ENCODE results near the gene RBM8A.

Gene RBM8A

DNA sequence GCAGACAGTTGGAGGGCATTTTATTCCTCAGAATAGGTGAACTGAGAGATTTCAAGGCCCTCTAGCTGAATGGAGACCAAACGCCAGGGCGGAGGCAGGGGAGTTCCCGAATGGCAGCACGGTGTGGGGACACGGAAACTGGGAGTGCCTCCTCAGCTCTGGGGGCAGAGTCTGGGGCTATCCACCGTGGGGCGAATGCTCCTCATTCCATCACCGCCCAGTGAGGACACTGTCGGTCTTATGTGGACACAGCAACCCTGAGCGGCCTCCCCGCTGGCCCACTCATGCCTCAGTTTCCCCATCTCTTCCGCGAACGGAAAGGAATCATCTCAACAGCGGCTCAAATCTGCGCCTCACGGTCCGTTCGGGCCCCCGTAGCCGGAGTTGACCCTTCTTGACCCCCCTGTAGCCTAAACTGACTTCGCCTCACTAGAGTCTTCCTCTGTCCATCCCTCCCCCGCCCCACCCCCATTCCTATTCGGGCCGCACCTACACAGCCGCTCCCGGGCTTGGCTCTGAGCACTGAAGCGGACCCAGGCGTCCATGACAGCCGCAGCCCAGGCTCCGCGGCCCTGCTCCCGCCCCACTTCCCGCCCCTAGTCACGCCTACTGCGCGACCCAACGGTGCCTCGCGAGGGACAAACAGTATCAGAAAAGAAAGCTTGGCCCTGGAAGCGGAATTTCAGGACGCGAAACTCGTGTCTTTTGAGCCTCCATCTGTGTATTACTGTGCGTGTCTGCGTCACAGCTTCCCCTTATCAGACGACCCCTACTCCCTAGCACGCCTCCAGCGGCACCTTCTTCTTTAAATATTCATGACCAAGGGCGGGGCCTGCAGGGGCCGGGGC is 8.9 kb downstream of the RBM8A start, which contains the start of gene PEX11B:
Gene PEX11B, minus strand, starts transcription at position 574 of the 848 bp plus-strand sequence. Its CDS starts 29 bp downstream, at position 545.
- peak; percentile 83 to 87 (median 86) for DNase-seq (ENCODE audit: low read depth in 3 of 3)

DNA sequence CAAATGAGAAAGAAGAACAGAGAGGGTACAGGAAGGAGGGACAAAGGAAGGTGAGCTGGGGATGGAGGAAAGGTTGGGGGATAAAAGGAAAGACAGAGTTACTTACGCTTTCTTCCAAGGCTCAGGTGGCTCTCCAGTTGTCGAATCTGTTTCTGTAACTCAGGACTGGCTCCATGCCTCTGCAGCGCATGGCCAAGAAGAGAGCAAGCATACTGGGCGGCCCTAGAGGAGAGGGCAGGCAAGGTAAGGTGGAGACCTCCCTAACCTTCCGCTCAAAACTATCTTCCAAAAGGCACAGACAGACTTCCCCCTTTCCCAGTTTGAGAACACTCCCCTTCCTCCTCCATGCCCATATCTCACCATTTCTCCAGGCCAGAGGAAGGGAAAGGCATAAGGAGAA is 9.7 kb downstream of the RBM8A start:
- no peak for DNase-seq (ENCODE audit: low read depth in 3 of 3)

DNA sequence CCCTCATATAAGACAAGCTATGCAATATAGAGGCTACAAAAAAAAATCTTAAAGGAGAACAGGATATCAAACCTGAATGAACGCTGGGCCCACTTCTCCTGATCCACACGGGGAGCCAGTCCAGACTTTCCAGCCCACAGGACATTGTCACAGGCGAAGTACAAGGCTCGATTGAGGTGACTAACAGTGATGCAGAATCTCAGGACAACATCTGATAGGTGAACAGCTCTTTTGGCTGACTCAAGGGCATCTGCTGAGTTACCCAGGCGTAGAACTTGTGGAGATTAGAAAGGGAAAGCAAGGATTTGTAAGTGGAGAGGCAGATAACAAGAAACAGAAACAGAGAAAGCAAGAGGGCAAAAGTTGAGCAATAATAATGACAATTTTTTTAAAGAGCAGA is 10.5 kb downstream of the RBM8A start:
- no peak for DNase-seq (ENCODE audit: low read depth in 3 of 3)

GRCh38 chr1:145912128-145912641 is 15.1 kb downstream of the RBM8A start:
- no peak for DNase-seq (ENCODE audit: low read depth in 3 of 3)

- DNase-seq (ENCODE audit: low read depth in 3 of 3) = no peak
Observed at GRCh38 chr1:145908653-145909052, 18.6 kb downstream of the RBM8A start.

DNA sequence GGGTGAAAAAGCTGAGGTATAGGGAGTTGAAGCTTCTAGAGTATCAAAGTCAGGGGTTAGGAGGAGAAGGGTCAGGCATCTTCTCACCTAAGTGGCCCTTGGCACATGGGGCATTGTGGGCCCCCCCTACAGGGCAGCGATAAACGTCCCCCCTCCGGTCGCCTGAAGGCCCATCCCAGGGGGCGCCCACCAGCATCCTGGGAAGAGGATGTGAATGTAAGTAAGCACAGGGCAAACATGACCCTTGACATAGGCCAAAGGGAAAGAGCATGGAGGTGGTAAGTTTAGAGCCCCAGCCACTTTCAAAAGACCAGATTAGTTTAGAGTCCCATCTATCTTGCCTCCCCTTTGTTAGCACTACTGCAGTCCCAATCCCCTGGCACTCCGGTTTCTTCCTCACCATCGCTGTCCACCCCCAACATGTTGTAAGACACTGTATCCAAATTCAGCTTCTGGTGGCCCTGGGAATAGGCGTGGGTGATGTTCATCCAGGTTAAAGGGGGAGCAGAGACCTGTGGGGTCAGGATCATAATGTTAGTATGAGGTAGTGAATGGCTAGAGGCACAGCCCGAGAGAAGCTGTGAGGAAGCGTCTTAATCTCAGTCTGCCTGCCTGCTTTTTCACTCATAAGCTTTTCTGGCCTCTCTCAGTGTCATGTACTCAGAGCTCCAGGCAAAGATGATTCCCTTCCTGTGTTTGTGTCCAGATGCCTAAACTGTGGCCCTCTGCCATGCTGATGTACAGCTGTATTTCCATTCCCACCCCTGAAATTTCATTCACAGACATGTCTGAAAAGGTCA is 20.1 kb downstream of the RBM8A start:
- DNase-seq (ENCODE audit: low read depth in 3 of 3) = no peak

DNA sequence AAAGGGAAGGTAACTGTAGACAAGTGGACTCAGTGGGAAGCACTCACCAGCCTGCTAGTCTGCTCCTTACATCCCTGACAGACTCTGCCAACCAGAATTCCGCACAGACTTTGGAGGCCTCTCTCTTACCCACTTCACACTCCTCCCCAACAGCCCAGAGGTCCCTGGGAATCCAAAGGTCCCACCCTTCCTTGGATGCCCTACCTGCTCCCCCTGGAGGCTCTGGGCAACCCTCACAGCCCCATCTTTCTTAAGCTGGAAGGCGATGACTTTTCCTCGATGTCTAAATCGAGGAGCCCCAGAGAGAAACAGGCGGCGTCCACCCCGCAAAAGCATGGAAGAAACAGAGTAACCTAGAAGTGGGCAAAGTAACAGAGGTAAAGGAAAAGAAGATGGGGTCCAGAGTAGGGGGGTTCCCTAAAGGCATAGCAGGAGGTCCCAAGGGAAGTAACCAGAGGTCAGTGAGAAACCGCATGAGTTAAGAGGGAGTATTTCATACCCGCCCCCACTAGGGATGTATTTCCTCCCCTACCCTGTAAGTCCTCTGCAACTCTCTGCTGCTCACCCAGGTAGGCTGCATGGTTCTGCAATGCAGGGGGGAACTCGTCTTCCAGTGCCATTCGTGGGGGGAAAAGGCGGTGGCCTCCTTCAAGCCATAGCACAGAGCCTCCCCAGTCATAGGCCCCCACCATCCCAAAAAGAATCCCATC is 25.8 kb downstream of the RBM8A start:
- no peak for DNase-seq (ENCODE audit: low read depth in 3 of 3)

- DNase-seq (ENCODE audit: low read depth in 3 of 3) = no peak
Observed at GRCh38 chr1:145898756-145899155, 28.5 kb downstream of the RBM8A start.

DNA sequence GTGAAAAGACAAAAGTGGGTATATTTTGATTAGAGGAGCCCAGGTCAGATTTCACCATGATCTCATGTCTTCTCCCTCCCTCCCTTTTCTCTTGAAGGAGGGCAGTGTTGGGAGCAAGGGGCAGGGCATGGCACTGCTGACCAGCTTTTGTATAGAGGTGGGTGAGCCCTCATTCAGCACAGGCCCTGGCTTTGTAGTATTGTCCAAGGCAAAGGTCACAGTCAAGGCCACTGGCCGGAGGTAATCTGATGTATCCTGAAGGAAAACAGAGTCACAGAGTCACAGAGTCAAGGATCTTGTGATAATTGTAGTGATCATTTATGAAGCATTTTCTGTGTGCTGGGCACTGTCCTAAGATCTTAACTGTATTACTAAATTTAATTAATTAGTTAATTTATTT is 29.3 kb downstream of the RBM8A start:
- no peak for DNase-seq (ENCODE audit: low read depth in 3 of 3)

DNA sequence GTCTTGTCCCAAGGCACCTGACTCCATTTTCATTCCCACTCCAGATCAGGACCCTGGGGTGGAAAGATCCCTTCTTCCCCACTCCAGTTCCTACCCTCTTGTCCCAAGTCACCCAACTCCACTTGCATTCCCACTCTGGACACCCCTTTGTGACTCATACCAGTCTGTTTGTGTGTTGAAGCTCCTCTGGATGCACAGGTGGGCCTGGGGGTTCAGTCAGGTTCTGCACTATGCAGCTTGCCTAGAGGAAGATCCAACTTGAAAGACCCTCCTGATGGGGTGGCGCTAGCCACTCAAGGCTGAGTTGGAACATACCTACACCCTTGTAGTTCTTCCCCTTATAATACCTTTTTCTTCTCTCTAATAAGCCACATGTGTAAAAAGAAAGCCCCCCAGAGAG is 31.8 kb downstream of the RBM8A start:
- no peak for DNase-seq (ENCODE audit: low read depth in 3 of 3)

GRCh38 chr1:145893306-145894055 is 33.8 kb downstream of the RBM8A start:
- no peak for DNase-seq (ENCODE audit: low read depth in 3 of 3)

GRCh38 chr1:145892486-145893087 is 34.7 kb downstream of the RBM8A start:
- DNase-seq (ENCODE audit: low read depth in 3 of 3) = no peak

DNA sequence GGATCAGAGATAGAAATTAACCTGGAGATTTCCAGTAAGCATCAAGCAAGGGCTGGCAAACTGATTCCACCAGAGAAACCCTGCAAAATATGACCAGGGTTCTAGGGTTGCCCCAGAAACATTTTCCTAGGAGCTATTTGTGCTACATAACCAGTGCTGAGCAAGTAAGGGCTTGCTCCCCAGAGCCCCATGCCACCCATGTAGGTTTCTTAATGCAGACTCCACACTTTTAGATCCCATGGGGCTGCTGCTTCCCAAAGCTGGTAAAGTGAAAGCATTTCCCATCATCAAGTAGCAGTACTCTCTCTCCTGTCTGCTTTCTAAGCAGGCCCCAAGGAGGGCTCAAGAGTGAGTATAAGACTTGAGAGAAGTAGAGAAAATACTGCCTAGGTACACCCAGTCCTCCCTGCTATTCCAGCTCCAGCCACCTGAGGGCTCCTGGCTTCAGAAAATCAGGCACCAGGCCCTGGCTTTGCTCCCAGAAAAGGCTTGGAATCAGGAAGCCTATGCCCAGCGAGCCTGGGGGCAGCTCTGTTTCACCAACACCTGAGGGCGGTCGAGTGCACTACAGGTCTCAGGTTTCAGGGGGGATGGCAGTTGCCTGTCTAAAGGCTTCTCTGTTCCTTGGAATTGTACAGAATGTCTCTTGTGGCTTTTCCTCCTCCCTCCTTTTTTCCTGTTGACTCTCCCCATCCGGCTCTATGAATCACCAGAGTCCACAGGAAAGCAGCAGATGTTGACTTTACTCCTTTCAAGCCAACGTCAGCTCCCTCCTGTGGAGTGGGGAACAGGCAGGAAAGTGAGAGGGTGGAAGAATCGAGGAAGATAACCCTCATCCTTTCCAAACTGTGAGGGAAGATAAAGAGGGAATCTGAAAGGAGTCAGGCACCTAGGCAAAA is 35.4 kb downstream of the RBM8A start:
- DNase-seq (ENCODE audit: low read depth in 3 of 3) = peak in 2 of 3 experiments; percentile 21 to 26

DNA sequence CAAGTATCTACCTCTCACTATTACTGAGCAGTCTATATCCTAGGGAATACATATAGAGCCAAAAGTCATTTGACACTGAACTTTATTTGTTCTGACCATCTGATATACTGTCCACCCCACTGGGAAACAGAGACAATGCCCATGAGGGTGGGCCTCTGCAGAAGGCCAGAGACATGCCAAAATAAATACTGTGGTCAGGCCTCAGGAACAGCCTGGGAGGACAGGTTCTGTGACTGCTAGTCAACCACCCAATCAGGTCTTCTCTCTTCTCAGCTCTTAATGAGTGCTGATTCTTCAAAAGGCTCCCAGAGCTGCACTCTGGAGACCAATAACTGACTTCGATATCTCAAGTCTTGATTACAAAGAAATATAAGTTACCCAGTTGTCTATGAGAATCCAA is 36.1 kb downstream of the RBM8A start:
- DNase-seq (ENCODE audit: low read depth in 3 of 3) = no peak

GRCh38 chr1:145889722-145890121 is 37.6 kb downstream of the RBM8A start:
- DNase-seq (ENCODE audit: low read depth in 3 of 3) = no peak

DNA sequence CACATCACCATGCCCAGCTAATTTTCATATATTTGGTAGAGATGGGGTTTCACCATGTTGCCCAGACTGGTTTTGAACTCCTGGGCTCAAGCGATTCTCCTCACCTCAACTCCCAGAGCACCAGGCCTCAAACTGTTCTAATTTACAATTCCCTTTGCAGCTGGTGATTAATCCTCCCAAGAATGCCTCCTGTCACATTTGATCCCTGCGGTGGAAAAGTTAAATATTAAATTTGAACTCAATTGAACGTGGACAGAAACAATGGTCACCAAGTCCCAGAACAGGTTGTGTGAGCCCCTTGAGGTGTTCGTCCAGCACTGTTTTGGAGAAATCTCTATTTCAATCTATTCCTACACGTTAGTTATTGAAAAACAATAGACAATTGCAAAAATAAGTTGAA is 39.7 kb downstream of the RBM8A start:
- DNase-seq (ENCODE audit: low read depth in 3 of 3) = no peak

DNA sequence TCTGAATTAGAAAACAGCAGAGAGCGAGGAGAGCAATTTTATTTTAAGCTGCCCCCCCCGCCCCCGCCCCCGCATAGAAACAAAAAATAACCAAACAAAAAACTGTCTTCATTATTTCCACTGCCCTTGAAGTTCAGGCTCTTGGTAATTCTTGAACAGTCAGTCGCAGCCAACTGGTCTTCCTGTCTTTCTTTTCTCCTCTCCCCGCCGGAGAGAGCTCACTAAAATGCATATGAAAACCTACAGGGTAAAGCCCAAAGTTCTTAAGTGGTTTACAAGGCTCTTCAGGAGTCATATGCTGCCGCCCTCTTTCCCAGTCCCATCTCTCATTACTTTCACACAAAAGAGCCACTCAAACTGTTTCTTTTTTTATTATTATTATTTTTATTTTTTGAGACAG is 40.5 kb downstream of the RBM8A start:
- no peak for DNase-seq (ENCODE audit: low read depth in 3 of 3)

GRCh38 chr1:145886390-145886789 is 40.9 kb downstream of the RBM8A start:
- no peak for DNase-seq (ENCODE audit: low read depth in 3 of 3)

DNA sequence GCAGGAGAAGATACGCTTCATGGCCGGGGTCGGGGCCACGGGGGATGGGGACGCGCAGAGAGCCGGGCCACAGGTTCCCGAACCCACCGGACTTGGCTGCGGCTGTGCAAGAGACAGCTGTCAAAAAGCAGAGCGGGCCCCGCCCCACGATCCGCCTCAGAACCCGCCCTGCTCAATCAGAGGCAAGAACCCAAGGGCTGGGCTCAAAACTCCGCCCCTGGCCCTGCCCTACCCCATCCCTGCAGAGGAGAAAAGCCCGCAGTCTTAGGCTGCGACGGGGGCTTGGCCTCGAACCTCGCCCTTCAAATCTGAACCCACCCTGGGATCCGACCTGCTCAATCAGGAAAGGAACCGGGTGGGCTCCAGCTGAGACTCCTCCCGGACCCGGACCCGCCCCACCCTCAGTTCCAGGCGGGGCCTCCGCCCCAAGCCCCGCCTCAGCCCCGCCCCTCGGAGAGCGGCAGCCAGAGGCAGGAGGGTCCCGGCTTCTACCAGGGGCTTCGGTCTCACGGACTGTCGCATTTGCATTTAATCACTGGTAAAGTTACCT is 41.5 kb downstream of the RBM8A start, which contains the start of gene ANKRD35:
Gene ANKRD35, minus strand, starts transcription at position 129 of the 550 bp plus-strand sequence. Its CDS starts 108 bp downstream, at position 21.
- DNase-seq (ENCODE audit: low read depth in 3 of 3) = peak; percentile 69 to 80 (median 74)

Measured in stimulated activated CD4-positive, alpha-beta T cell treated with anti-CD3 and anti-CD28 coated beads, TNF-alpha, amount 100 ng/mL, for 4 hours (primary cell).